IMR-90 (cell line): Measurements from ENCODE around the gene E2F4.

Source experiments
- BHLHE40 ChIP-seq: fragments of 150-350 bp; IDR thresholded peaks from 2 replicates; pipeline ENCODE4 v1.6.1; 2016; ENCODE audit warnings: mild to moderate bottlenecking, low read depth, low read length
- FOS ChIP-seq: fragments of 150-350 bp; IDR thresholded peaks from 2 replicates; pipeline ENCODE4 v1.6.1; 2016; ENCODE audit warnings: low read depth, low read length
- MAZ ChIP-seq: IDR thresholded peaks from 2 replicates; pipeline ENCODE4 v1.6.1; 2012; ENCODE audit warnings: low read depth, mild to moderate bottlenecking, low read length, improper control_type of control experiment, moderate library complexity, borderline replicate concordance
- NFE2L2 ChIP-seq: fragments of 150-350 bp; IDR thresholded peaks from 2 replicates; pipeline ENCODE4 v1.6.1; 2016; ENCODE audit warnings: low read depth, mild to moderate bottlenecking, low read length
- POLR2A ChIP-seq: IDR thresholded peaks from 2 replicates; pipeline ENCODE4 v1.6.1; 2012; ENCODE audit warnings: mild to moderate bottlenecking, low read depth, low read length
- RAD21 ChIP-seq: IDR thresholded peaks from 2 replicates; pipeline ENCODE4 v1.6.1; 2012; ENCODE audit warnings: low read length, improper control_type of control experiment
- RCOR1 ChIP-seq: IDR thresholded peaks from 2 replicates; pipeline ENCODE4 v1.6.1; 2012; ENCODE audit warnings: mild to moderate bottlenecking, low read length, improper control_type of control experiment; ENCODE audit not compliant: insufficient replicate concordance
- RFX5 ChIP-seq: IDR thresholded peaks from 2 replicates; pipeline ENCODE4 v1.8.0; 2012; ENCODE audit warnings: low read depth, mild to moderate bottlenecking, low read length, moderate library complexity
- TF ChIP-seq, protein P1 (sequence below): conservative IDR thresholded peaks from 2 replicates; pipeline ENCODE4 v1.5.1; 2012; ENCODE audit warnings: mild to moderate bottlenecking, low read depth, low read length, improper control_type of control experiment
- TF ChIP-seq, protein P2 (sequence below): fragments of 150-350 bp; IDR thresholded peaks from 2 replicates; pipeline ENCODE4 v1.6.1; 2017; ENCODE audit warnings: mild to moderate bottlenecking, antibody characterized with exemption, low read length, low read depth
- TF ChIP-seq, protein P3 (sequence below): fragments of 150-350 bp; IDR thresholded peaks from 2 replicates; pipeline ENCODE4 v1.6.1; 2016; ENCODE audit warnings: low read depth, mild to moderate bottlenecking, low read length, moderate library complexity, borderline replicate concordance

DNA sequence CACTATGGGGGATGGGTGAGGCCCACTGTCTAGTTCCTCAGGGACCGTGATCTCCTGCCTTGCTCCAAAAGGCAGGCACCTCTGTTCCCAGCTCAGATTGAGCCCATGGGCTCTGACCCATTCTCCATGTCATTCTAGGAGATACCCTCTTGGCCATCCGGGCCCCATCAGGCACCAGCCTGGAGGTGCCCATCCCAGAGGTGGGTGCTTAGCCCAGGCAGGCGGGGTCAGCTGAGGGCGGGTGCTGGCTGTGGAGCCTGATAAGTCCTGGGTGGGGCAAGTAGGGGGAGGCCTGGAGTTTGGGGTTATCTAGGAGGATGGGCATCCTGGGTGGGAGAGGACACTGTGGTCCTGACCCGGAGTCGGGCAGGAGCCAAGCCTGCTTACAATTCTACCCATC lies 2.3 kb downstream of the E2F4 start:
- TF ChIP-seq, protein P1, sequence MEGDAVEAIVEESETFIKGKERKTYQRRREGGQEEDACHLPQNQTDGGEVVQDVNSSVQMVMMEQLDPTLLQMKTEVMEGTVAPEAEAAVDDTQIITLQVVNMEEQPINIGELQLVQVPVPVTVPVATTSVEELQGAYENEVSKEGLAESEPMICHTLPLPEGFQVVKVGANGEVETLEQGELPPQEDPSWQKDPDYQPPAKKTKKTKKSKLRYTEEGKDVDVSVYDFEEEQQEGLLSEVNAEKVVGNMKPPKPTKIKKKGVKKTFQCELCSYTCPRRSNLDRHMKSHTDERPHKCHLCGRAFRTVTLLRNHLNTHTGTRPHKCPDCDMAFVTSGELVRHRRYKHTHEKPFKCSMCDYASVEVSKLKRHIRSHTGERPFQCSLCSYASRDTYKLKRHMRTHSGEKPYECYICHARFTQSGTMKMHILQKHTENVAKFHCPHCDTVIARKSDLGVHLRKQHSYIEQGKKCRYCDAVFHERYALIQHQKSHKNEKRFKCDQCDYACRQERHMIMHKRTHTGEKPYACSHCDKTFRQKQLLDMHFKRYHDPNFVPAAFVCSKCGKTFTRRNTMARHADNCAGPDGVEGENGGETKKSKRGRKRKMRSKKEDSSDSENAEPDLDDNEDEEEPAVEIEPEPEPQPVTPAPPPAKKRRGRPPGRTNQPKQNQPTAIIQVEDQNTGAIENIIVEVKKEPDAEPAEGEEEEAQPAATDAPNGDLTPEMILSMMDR, result no peak
- no peak for TF ChIP-seq RAD21
- TF ChIP-seq RCOR1, result no peak
- TF ChIP-seq, protein P2, sequence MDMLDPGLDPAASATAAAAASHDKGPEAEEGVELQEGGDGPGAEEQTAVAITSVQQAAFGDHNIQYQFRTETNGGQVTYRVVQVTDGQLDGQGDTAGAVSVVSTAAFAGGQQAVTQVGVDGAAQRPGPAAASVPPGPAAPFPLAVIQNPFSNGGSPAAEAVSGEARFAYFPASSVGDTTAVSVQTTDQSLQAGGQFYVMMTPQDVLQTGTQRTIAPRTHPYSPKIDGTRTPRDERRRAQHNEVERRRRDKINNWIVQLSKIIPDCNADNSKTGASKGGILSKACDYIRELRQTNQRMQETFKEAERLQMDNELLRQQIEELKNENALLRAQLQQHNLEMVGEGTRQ, result no peak
- TF ChIP-seq, protein P3, sequence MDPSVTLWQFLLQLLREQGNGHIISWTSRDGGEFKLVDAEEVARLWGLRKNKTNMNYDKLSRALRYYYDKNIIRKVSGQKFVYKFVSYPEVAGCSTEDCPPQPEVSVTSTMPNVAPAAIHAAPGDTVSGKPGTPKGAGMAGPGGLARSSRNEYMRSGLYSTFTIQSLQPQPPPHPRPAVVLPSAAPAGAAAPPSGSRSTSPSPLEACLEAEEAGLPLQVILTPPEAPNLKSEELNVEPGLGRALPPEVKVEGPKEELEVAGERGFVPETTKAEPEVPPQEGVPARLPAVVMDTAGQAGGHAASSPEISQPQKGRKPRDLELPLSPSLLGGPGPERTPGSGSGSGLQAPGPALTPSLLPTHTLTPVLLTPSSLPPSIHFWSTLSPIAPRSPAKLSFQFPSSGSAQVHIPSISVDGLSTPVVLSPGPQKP, result no peak
- no peak for TF ChIP-seq MAZ
- TF ChIP-seq POLR2A, result no peak
- TF ChIP-seq NFE2L2, result no peak
- no peak for TF ChIP-seq RFX5
- no peak for TF ChIP-seq BHLHE40
- no peak for TF ChIP-seq FOS
